Mononuclear cell (primary cell): ENCODE measurements around the gene TUNAR. TPM values are rescaled to one million over a fixed set of nuclear protein-coding genes. Genes with fewer than 3 reads are reported as not detected.

ENCODE experiments used
- H3K27me3 ChIP-seq: 2 replicates; pipeline ENCODE4 v1.6.0; 2011; ENCODE audit warnings: low read length, control low read depth; ENCODE audit not compliant: insufficient read depth
- H3K4me1 ChIP-seq: 2 replicates; pipeline ENCODE4 v1.5.1; 2011; ENCODE audit warnings: mild to moderate bottlenecking, low read length, control low read depth; ENCODE audit not compliant: insufficient read depth
- H3K4me3 ChIP-seq: 2 replicates; pipeline ENCODE4 v1.5.1; 2011; ENCODE audit warnings: mild to moderate bottlenecking, low read length, moderate library complexity
- H3K9me3 ChIP-seq: 2 replicates; pipeline ENCODE4 v1.5.1; 2011; ENCODE audit warnings: low read depth, mild to moderate bottlenecking, control low read depth, low read length
- total RNA-seq: library from RNA; depleted of rRNA; stranded (reverse); fragments of >200 nt; gene quantifications from one replicate; pipeline ENCODE4 v1.2.3, GENCODE V29; 2012

The TUNAR gene
- total RNA-seq, 1 donor, result 0.21 TPM

DNA sequence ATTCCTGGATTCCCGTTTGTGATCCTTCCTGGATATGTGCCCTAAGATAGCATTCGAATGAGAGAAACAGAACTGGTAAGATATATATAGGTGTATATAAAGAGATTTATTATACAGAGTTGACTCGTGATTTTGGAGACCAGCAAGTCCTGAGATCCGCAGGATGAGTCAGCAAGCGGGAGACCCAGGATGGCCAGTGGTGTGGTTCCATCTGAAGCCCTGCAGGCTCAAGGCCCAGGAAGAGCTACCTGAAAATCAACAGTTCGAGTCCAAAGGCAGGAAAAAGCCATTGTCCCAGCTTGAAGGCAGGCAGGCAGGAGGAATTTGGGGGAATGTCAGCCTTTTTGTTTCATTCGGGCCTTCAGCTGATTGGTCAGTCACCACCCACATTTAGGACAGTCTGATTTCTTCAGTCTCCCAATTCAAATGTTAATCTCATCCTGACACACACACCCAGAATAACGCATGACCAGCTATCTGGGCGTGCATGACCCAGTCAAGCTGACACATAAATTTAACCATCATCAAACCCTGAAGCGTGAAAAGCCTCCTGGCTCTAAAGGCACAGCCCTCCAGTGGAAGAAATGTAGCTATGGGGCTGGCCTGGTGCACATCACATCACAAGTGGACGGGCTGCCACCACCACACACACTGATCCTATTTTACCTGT lies 44.3 kb downstream of the TUNAR start:
- H3K27me3 ChIP-seq, result no peaks in the 10 kb centered on the region
- H3K9me3 ChIP-seq, result no peaks in the 10 kb centered on the region
- H3K4me1 ChIP-seq, result no peaks in the 10 kb centered on the region
- H3K4me3 ChIP-seq, result no peak overlapping the region

GRCh38 chr14:95922080-95922479 lies 45.4 kb downstream of the TUNAR start:
- no peak overlapping the region for H3K4me3 ChIP-seq
- no peaks in the 10 kb centered on the region for H3K27me3 ChIP-seq
- no peaks in the 10 kb centered on the region for H3K4me1 ChIP-seq
- no peaks in the 10 kb centered on the region for H3K9me3 ChIP-seq

DNA sequence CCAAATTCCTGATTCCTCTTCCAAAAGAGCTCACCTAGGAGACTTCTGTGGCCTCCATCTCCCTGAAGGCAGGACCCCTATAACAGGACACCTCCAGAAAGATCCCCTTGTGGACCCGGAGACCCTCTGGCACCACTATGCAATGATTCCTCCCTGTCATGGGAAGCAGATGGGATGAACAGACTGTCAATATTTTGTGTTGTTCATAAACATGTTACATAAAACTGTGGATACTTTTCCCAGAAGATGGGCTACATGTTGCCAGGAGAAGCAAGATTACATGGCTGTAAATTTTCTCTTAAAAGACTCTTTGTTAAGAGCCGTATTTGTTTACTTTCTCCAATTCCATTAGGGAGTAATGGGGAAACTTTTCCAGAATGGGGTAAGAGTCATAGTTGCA lies 52.1 kb downstream of the TUNAR start:
- Histone ChIP-seq H3K9me3 (no peaks in the 10 kb centered on the region), H3K4me1 (no peaks in the 10 kb centered on the region), H3K27me3 (no peaks in the 10 kb centered on the region), H3K4me3 (no peak overlapping the region)

DNA sequence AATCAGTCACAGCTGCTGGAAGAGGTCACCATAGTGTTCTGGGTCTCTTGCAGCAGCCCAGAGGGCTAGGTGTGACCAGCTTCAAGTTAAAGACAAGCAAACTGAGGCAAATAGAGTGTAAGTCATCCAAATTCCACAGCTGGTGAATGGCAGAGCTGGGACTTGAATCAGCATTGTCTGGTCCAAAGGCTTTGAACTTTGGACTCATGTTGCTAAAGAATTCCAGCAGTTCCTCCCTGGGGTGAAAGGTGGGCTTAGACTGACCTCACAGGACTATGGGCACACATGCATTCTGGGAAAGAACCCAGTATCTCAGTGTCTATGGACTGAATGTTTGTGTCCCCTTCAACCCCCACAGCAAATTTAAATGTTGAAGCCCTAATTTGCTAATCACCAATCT lies 54.8 kb downstream of the TUNAR start:
- Histone ChIP-seq H3K4me1 (no peaks in the 10 kb centered on the region), H3K9me3 (no peaks in the 10 kb centered on the region), H3K4me3 (no peak overlapping the region), H3K27me3 (no peaks in the 10 kb centered on the region)

DNA sequence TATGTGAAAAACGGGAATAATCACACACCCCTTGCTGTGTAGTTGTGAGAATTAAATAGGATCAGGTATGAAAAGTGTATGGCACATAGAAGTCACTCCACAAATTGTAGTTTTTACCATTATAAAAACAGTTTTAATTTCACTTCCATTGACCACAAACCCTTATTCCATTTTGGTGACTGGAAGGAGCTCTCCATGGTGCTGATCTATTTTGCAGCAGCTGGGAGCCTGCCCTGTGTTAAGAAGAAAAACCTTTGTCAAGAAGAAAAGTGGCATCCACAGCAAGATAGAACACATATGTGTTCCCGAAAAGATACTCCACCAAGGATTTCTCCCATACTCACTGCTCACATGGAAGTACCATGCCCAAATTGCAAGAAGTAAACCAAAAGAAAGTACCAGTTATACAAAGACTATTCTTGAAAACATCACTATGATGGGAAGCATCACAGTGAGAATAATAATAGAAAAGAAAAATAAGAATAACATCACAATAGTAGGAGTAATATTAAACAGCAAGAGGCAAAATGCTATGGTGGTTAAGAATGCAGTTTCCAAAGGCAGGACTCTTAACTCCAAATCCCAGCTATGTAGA lies 58.7 kb downstream of the TUNAR start:
- Histone ChIP-seq H3K27me3 (no peaks in the 10 kb centered on the region), H3K4me3 (no peak overlapping the region), H3K4me1 (no peaks in the 10 kb centered on the region), H3K9me3 (no peaks in the 10 kb centered on the region)

- no peaks in the 10 kb centered on the region for H3K9me3 ChIP-seq
- no peak overlapping the region for H3K4me3 ChIP-seq
- no peaks in the 10 kb centered on the region for H3K4me1 ChIP-seq
- H3K27me3 ChIP-seq, result no peaks in the 10 kb centered on the region
Measured at GRCh38 chr14:95936041-95936440, 59.4 kb downstream of the TUNAR start.

DNA sequence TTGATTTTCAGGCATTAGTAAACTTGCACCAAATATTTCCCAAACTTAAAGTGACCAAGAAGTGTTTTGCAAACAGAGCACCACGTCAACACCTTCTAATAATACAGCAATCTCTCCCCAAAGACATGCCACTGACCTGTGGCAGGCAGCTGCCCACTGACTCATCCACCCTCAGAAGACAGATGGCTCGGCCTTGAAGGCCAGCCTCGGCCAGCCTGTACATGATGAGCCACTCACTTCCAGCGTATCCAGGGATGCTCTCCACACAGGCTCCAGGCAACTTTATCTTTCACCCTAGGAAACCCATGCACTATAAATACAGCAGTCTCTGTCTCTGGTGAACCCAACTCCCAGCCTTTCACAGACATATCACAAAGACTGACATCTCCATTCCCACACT lies 62.7 kb downstream of the TUNAR start:
- H3K27me3 ChIP-seq, result no peaks in the 10 kb centered on the region
- no peak overlapping the region for H3K4me3 ChIP-seq
- no peaks in the 10 kb centered on the region for H3K4me1 ChIP-seq
- H3K9me3 ChIP-seq, result no peaks in the 10 kb centered on the region

DNA sequence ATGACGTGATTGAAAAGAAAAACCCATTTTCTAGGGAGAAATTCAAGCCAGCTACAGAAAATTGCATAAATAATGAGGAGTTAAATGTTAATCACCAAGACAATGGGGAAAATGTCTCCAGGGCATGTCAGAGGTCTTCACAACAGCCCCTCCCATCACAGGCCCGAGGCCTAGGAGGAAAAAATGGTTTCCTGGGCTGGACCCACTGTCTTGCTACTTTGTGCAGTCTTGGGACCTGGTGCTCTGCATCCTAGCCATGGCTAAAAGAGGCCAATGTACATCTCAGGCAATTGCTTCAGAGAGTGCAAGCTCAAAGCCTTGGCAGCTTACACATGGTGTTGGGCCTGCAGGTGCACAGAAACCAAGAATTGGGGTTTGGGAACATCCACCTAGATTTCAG lies 65.3 kb downstream of the TUNAR start:
- H3K4me1 ChIP-seq, result no peaks in the 10 kb centered on the region
- H3K27me3 ChIP-seq, result no peaks in the 10 kb centered on the region

DNA sequence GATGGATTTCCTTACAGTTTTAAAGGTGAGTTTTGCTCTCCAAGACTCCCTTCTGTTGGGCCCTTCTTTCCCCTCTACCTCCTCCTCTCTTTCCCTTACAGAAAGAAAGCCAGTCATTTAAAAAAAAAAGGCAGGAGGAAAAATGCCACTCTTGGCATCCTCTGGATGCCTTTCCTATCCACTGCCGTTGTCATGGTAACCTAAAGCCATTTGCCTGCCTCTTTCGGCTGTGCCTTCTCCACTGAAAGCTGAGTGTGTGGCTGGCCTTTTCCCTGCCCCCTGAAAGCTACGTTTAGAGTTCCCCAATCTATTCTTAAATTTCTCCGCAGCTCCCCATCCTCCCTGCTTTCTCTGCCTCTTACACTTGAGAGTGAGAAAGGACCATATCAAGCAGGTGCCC lies 67.1 kb downstream of the TUNAR start:
- Histone ChIP-seq H3K9me3 (no peaks in the 10 kb centered on the region), H3K27me3 (no peaks in the 10 kb centered on the region), H3K4me1 (no peaks in the 10 kb centered on the region), H3K4me3 (no peak overlapping the region)

More for the DNA sequence above, 65.3 kb downstream of the TUNAR start:
- Histone ChIP-seq H3K4me3 (no peak overlapping the region), H3K9me3 (no peaks in the 10 kb centered on the region)

DNA sequence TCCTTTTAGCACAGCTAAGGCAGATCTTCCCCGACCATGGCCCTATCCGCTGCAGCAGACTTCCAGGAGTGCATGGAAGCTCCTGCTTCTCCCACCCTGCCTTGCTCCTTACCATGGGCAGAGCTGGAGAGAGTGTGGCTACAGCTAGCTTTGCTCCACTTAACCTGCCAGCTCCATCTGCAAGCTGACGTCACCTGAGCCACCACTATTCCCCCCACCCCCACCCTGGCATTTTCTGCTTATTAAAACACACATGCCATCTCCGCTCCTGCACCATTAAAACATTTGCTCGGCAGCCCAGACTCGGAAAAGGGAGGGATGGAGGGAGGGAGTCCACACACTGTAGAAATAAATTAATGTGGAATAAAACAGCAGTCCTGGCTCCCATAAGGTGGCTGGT lies 67.8 kb downstream of the TUNAR start:
- Histone ChIP-seq H3K4me1 (no peaks in the 10 kb centered on the region), H3K4me3 (no peak overlapping the region), H3K27me3 (no peaks in the 10 kb centered on the region), H3K9me3 (no peaks in the 10 kb centered on the region)

GRCh38 chr14:95946867-95947266 lies 70.2 kb downstream of the TUNAR start:
- H3K27me3 ChIP-seq, result no peaks in the 10 kb centered on the region
- no peaks in the 10 kb centered on the region for H3K4me1 ChIP-seq
- H3K4me3 ChIP-seq, result no peak overlapping the region
- no peaks in the 10 kb centered on the region for H3K9me3 ChIP-seq

DNA sequence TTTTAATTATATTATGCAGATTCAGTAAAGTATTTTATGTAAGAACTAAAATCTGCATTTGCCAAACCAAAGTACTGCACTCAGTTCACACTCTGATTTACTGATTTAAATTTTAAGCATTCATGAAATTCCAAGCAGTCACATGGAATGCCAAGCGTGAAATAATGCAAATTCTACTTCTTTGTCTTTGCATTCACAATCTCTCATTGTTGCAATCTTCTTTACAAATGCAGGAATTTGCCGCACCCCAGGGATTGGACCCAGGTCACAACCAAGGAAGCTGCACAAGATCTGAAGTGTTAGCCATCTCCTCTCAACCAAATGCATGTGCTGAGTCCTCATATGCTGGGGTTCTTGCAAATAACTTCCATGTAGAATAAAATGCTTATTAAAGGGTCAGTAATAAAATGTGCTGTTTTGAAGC lies 71.9 kb downstream of the TUNAR start:
- Histone ChIP-seq H3K4me3 (no peak overlapping the region), H3K4me1 (no peaks in the 10 kb centered on the region), H3K27me3 (no peaks in the 10 kb centered on the region), H3K9me3 (no peaks in the 10 kb centered on the region)

DNA sequence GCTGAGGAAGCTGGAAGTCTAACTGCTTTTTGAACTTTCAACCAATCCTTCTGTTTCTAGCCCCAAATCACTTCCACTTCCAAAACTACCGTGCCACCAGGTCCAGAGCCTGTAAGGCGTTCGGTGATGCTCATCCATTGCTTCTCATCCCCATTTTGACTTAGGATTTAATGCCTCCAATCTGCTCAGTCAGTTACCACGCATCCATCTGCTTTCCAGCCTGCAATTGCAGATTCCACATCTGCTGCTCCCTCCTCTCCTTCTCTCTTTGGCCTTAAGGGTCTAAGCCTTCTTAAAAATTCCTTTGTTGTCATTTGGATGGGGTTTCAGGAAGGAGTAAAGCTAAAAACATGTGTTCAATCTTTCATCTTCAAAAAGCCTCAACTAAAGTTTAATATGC lies 74.7 kb downstream of the TUNAR start:
- no peaks in the 10 kb centered on the region for H3K27me3 ChIP-seq
- H3K4me3 ChIP-seq, result no peak overlapping the region
- no peaks in the 10 kb centered on the region for H3K4me1 ChIP-seq
- no peaks in the 10 kb centered on the region for H3K9me3 ChIP-seq

GRCh38 chr14:95953111-95953724 lies 76.6 kb downstream of the TUNAR start:
- no peak overlapping the region for H3K4me3 ChIP-seq
- no peaks in the 10 kb centered on the region for H3K4me1 ChIP-seq
- no peaks in the 10 kb centered on the region for H3K27me3 ChIP-seq
- H3K9me3 ChIP-seq, result no peaks in the 10 kb centered on the region

- Histone ChIP-seq H3K4me1 (no peaks in the 10 kb centered on the region), H3K9me3 (no peaks in the 10 kb centered on the region), H3K4me3 (no peak overlapping the region), H3K27me3 (no peaks in the 10 kb centered on the region)
Measured at GRCh38 chr14:95956601-95957460, 80.2 kb downstream of the TUNAR start.
